Astrocyte of the spinal cord (primary cell): ENCODE data around the gene PREP.
"Not testable (repeated sequence)": the region's sequence is repeated elsewhere in the genome, so short reads cannot be mapped to it uniquely, and the experiment has no call there.

Experiments used
- DNase-seq: peaks from one replicate; pipeline ENCODE4 v3.0.0; 2011; ENCODE audit warnings: low read depth, low spot score
- H3K4me3 ChIP-seq: 2 replicates; pipeline ENCODE4 v1.5.1; 2011; ENCODE audit warnings: low read depth, mild to moderate bottlenecking, low read length, moderate library complexity
- CTCF ChIP-seq: IDR thresholded peaks from 2 replicates; pipeline ENCODE4 v1.5.1; 2012; ENCODE audit warnings: low read depth, mild to moderate bottlenecking, low read length, inconsistent platforms
- in situ Hi-C: cut with HindIII; loops from 2 replicates; pipeline ENCODE4 v1.10.0; 2017; ENCODE audit warnings: low sequenced_read_pairs

Gene PREP

DNA sequence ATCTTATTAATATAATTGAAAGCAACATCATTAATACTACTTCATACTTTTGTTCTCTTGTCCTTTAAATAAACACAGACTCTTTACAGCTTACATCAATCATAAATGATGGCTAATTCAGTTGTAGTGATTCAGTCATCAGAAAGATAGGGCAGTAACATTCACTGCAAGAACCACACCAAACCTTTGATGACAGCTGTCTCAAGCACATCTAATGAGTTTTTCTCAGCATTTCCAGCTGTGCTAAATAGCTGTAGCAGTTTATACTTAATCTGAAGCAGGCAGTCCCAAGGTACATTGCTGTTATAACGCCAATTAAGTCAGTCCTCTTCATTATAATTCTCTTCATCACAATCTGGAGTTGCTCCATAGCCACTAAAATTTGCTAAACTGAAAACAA, 45.7 kb downstream of the PREP start:
- no peak for DNase-seq
- no peak for TF ChIP-seq CTCF
- H3K4me3 ChIP-seq: no peak overlapping the region
- in situ Hi-C loops: no loop called here

- H3K4me3 ChIP-seq: no peak overlapping the region
- no peak for DNase-seq
- in situ Hi-C loops: no loop called here
- TF ChIP-seq CTCF: no peak
Observed at GRCh38 chr6:105352037-105352617, 50.8 kb downstream of the PREP start.

- no peak overlapping the region for H3K4me3 ChIP-seq
- in situ Hi-C loops: no loop called here
- no peak for DNase-seq
- TF ChIP-seq CTCF: no peak
Observed at GRCh38 chr6:105348897-105349296, 54.0 kb downstream of the PREP start.

DNA sequence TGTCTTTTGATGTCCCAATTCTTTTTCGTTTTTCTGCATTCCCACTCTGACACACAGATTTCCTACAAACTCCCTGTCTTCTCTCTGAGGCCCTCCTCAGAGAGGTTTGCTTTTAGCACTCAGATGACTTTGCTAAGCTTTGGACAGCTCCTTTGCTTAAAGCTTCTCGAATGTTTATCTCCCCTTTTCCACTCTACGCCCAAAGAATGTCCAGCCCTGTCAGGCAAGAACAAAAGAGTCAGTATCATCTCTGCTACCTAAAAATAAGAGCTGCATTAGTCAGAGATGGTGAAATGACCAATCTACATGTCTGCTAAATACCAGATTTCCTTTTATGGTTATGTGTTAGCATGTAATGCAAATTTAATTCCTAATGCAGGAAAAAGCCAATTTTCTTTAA, 56.8 kb downstream of the PREP start:
- TF ChIP-seq CTCF: no peak
- DNase-seq: peak; percentile 79
- in situ Hi-C loops: no loop called here
- H3K4me3 ChIP-seq: no peak overlapping the region

- DNase-seq: no peak
- TF ChIP-seq CTCF: no peak
- in situ Hi-C loops: no loop called here
Observed at GRCh38 chr6:105345506-105345905, 57.4 kb downstream of the PREP start.

GRCh38 chr6:105344881-105345370, 58.0 kb downstream of the PREP start:
- in situ Hi-C loops: no loop called here
- DNase-seq: no peak
- no peak for TF ChIP-seq CTCF
- no peak overlapping the region for H3K4me3 ChIP-seq

More at GRCh38 chr6:105345506-105345905, 57.4 kb downstream of the PREP start:
- no peak overlapping the region for H3K4me3 ChIP-seq

GRCh38 chr6:105338350-105338983, 64.4 kb downstream of the PREP start:
- in situ Hi-C loops, H3K4me3 ChIP-seq, DNase-seq: not testable (repeated sequence)
